HG02885 (cell line): ENCODE data around the gene ABCB6.

Experiments
- ATAC-seq: cut with Tn5 transposase; IDR thresholded peaks from one replicate; pipeline ENCODE4 v1.9.1; 2021; ENCODE audit warnings: mild to moderate bottlenecking; ENCODE audit not compliant: unreplicated experiment, poor library complexity

The ABCB6 gene

GRCh38 chr2:219174146-219174545 lies 44.6 kb downstream of the ABCB6 start:
- no peak for ATAC-seq

- ATAC-seq = no peak
Observed at GRCh38 chr2:219173176-219173575, 45.6 kb downstream of the ABCB6 start.

- no peak for ATAC-seq
Observed at GRCh38 chr2:219172231-219173154, 46.3 kb downstream of the ABCB6 start.

GRCh38 chr2:219171231-219171651 lies 47.5 kb downstream of the ABCB6 start:
- ATAC-seq = peak; percentile 47

GRCh38 chr2:219169930-219170654 lies 48.7 kb downstream of the ABCB6 start, which contains the start of gene SLC23A3:
Gene SLC23A3, minus strand, starts transcription at chr2:219170029. Its CDS starts 45 bp downstream, at chr2:219169984.
- ATAC-seq = no peak

- ATAC-seq = no peak
Observed at GRCh38 chr2:219168932-219169331, 49.8 kb downstream of the ABCB6 start.

GRCh38 chr2:219168526-219168925 lies 50.2 kb downstream of the ABCB6 start:
- ATAC-seq = no peak

GRCh38 chr2:219167997-219168396 lies 50.8 kb downstream of the ABCB6 start:
- no peak for ATAC-seq

GRCh38 chr2:219165058-219165911 lies 53.5 kb downstream of the ABCB6 start:
- no peak for ATAC-seq

GRCh38 chr2:219163156-219163555 lies 55.6 kb downstream of the ABCB6 start:
- no peak for ATAC-seq

GRCh38 chr2:219161097-219161496 lies 57.7 kb downstream of the ABCB6 start:
- ATAC-seq = no peak

GRCh38 chr2:219160186-219161017 lies 58.4 kb downstream of the ABCB6 start, which contains the start of gene NHEJ1:
Gene NHEJ1, minus strand, starts transcription at chr2:219160815. Its CDS starts 2,453 bp downstream, at chr2:219158362.
- ATAC-seq = peak; percentile 86
